Measurements from ENCODE around the gene IQSEC2. TPM values are rescaled to one million over a fixed set of nuclear protein-coding genes. Genes with fewer than 3 reads are reported as not detected.

The IQSEC2 gene
- total RNA-seq, 2 donors from 2014 or later = 1.9 TPM

DNA sequence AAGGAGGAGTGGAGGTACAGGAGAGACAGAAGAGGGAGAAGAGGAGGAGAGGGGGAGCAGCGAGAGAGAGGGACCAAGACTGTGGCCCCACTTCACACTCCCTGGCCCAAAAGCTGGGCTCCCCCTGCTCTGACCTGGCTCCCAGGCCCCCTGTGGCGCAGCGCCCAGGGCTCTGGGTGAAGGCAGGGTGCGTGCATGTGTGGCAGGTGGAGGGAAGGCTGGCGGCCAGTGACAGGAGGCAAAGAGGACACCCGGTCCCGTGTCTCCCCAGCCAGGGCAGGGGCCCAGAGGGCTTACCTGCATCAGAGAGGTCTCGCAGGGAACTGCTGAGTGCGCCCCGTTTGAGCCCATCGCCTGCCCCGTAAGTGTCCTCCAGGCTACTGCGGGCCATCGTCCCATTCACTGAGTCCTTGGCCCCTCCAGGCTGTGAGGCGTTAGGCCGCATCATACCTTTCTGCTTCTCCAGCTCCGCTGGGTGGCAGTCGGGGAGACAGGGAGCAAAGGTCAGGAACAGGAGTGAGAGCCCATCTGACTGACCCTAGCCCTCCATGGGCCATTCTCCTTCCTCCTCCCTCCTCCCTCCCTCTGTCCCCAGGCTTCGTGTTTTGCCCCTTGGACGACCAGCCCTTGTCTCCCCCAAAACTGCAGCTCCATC, 45.2 kb downstream of the IQSEC2 start:
- no peak overlapping the region for H3K27ac Mint-ChIP-seq
- ATAC-seq = no peak
- no peak for DNase-seq
- no peak overlapping the region for H3K4me3 Mint-ChIP-seq
- H3K27me3 Mint-ChIP-seq = no peaks in the 10 kb centered on the region
- H3K9me3 ChIP-seq (ENCODE audit: control insufficient read depth, low read length, poor library complexity, severe bottlenecking) = no peaks in the 10 kb centered on the region
- H3K4me1 Mint-ChIP-seq = peaks cover 5% of the 10 kb centered on the region
- no peaks in the 10 kb centered on the region for H3K36me3 Mint-ChIP-seq (ENCODE audit: low read depth)

DNA sequence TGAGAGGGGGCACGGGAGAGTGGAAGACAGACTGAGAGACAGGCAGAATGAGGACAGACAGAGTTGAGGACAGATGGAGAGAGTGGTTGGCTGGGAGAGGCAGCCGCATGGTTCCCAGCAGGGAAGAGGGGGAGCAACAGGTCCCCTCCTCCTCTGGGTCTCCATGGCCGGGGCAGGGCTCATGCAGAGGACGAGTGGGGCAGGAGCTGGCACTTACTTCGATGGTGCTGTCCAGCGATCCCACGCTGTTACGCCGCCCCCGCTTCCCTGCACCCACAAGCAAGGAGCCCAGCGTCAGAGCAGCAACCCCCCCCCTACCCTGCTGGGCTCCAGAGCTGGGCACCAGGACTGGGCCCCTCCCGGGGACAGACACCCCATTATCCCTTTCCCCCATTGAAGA, 45.8 kb downstream of the IQSEC2 start:
- no peaks in the 10 kb centered on the region for H3K36me3 Mint-ChIP-seq (ENCODE audit: low read depth)
- no peaks in the 10 kb centered on the region for H3K9me3 ChIP-seq (ENCODE audit: control insufficient read depth, low read length, poor library complexity, severe bottlenecking)
- H3K4me3 Mint-ChIP-seq = no peak overlapping the region
- DNase-seq = no peak
- H3K4me1 Mint-ChIP-seq = peaks cover 5% of the 10 kb centered on the region
- H3K27ac Mint-ChIP-seq = no peak overlapping the region
- H3K27me3 Mint-ChIP-seq = no peaks in the 10 kb centered on the region
- ATAC-seq = no peak

DNA sequence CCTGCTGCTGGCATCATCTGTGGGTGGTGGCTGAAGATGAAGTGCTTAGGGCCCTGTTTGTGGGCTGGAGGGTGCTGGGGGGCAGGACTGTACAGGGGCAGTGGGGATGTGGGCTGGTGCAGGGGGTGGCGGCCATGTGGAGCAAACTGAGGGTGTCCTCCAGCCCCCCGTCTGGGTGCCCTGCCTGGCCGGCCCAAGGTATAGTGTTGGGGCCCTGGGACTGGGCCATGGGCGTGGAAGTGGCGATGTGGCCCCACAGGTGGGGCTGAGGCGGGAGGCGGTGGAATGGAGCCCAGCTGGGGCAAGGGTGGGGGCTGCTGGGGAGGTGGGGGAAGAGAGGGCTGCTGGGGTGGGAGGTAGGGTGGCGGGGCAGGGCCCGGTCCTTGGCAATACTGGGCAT, 46.9 kb downstream of the IQSEC2 start:
- no peak for DNase-seq
- H3K27ac Mint-ChIP-seq = no peak overlapping the region

DNA sequence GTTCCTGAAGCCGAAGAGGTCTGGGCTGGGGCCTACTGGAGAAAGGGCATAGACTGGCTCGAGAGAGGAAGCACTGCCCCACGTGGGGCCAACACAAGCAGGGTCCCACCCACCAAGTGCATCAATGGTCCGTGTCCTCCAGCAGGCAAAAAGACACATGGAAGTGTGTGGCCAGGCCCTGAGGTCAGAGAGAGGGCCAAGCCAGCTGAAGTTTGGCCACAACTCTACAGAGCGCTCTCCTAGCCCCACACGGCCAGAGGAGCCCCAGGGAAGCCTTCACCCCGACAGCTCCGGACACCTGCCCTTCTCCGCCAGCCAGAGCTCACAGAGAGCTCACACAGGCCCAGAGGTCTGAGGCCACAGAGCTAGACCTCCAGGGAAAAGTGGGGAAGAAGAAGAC, 47.8 kb downstream of the IQSEC2 start:
- no peak for ATAC-seq
- Mint-ChIP-seq H3K27ac (no peak overlapping the region), H3K4me3 (no peak overlapping the region), H3K4me1 (peaks cover under 1% of the 10 kb centered on the region), H3K27me3 (no peaks in the 10 kb centered on the region), H3K36me3 (ENCODE audit: low read depth) (no peaks in the 10 kb centered on the region)
- no peak for DNase-seq
- no peaks in the 10 kb centered on the region for H3K9me3 ChIP-seq (ENCODE audit: control insufficient read depth, low read length, poor library complexity, severe bottlenecking)

More for the DNA sequence above, 46.9 kb downstream of the IQSEC2 start:
- H3K9me3 ChIP-seq (ENCODE audit: control insufficient read depth, low read length, poor library complexity, severe bottlenecking) = no peaks in the 10 kb centered on the region
- peaks cover 5% of the 10 kb centered on the region for H3K4me1 Mint-ChIP-seq
- H3K27me3 Mint-ChIP-seq = no peaks in the 10 kb centered on the region
- H3K4me3 Mint-ChIP-seq = no peak overlapping the region
- no peak for ATAC-seq
- no peaks in the 10 kb centered on the region for H3K36me3 Mint-ChIP-seq (ENCODE audit: low read depth)

DNA sequence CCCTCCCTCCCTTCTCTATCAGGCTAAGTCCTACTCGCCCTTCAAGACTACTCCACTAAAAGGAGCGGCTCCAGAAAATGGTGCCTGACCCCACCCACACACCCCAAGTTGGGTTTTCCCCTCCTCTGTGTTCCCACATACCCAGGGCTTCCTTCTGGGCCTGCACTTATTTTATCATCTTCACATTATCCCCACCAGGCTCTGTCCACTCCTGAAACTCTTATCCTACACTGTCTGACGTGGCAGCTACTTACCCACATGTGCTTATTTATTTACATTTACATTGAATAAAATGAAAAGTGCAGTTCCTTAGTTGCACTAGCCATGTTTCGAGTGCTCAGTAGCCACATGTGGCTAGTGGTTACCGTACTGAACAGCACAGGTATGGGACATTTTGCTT, 51.3 kb downstream of the IQSEC2 start:
- H3K27me3 Mint-ChIP-seq = no peaks in the 10 kb centered on the region
- no peaks in the 10 kb centered on the region for H3K4me1 Mint-ChIP-seq
- DNase-seq (no peak), ATAC-seq (no peak)
- H3K9me3 ChIP-seq (ENCODE audit: control insufficient read depth, low read length, poor library complexity, severe bottlenecking) = no peaks in the 10 kb centered on the region
- no peaks in the 10 kb centered on the region for H3K36me3 Mint-ChIP-seq (ENCODE audit: low read depth)
- H3K27ac Mint-ChIP-seq = no peak overlapping the region
- H3K4me3 Mint-ChIP-seq = no peak overlapping the region

DNA sequence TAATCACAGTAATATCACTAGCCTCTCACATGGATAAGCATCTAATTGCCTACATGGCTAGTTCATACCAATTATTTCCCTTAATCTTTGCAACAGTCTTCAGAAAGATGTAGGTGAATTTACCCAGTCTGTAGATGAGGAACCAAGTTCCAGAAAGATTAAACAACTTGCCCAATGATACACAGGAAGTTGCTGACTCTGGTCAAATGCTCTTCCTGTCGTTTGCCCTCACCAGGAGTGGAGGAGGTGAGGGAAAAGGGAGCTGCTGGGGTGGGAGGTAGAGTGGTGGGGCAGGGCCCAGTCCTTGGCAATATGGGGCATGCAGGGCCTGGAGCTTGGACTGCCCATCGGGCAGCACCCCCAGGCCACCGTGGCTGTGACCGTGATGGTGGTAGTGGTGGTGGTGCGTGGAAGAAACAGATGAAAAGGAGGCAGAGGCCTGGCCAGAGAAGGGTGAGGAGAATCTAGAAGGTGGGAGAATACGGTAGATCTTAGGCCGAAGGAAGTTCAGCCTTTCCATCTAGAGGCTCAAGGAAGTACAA, 54.1 kb downstream of the IQSEC2 start:
- no peaks in the 10 kb centered on the region for H3K27me3 Mint-ChIP-seq
- DNase-seq = no peak
- no peaks in the 10 kb centered on the region for H3K9me3 ChIP-seq (ENCODE audit: control insufficient read depth, low read length, poor library complexity, severe bottlenecking)
- no peak overlapping the region for H3K27ac Mint-ChIP-seq
- no peak overlapping the region for H3K4me3 Mint-ChIP-seq
- peaks cover 2% of the 10 kb centered on the region for H3K36me3 Mint-ChIP-seq (ENCODE audit: low read depth)
- ATAC-seq = no peak
- peaks cover 14% of the 10 kb centered on the region for H3K4me1 Mint-ChIP-seq

DNA sequence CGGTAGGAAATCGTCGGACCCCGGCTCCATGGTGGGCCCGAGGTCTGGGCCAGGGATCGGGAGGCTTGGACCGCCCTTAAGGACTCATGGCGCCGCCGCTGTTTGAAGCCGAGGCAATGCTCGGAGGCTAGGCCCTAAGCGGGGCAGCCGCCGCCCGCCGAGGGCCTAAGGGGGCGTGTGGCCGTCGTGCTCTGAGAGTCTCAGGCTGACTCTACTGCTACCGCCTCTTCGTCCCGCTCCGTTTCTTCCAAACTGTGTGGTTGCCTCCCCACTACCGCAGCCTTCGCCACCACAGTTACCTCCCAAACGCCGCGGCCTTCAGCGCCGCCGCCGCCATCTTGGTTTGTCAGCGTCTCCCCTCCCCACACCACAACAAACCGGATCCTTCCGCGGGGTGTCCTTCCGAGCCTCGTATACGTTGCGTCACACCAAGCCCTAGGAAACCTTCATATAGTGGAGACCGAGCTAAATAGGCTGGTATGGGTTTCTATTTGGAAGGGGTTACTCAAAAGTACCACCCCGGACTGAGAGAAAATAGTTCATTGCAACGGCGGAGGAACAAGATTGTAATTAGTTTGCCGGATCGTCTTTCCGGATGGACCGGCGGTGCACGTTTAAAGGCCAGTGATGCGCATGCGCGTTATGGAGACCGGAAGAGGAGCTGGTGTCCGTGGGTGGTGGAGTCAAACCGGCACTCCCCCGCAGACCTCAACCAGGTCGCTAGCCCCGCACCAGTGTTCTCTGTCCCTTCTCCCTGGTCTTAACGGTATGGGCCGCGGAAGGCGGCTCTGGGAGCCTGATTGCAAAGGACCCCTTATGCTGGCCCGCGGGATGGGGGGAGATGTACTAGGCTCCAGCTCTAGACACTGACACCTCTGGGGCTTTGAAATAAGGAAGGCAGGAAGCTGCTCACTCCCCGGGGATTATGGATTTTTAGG, 56.3 kb downstream of the IQSEC2 start, which contains the start of gene KDM5C:
Gene KDM5C, minus strand, starts transcription at position 348 of the 938 bp plus-strand sequence. Its CDS starts 318 bp downstream, at position 30.
- H3K4me1 Mint-ChIP-seq = peaks cover 14% of the 10 kb centered on the region
- H3K27ac Mint-ChIP-seq = peak within 1 kb of the TSS; percentile 99
- peak; percentile 79 for ATAC-seq
- DNase-seq = peak; percentile 67 to 74 (median 70)
- H3K9me3 ChIP-seq (ENCODE audit: control insufficient read depth, low read length, poor library complexity, severe bottlenecking) = no peaks in the 10 kb centered on the region
- peaks cover 2% of the 10 kb centered on the region for H3K36me3 Mint-ChIP-seq (ENCODE audit: low read depth)
- no peaks in the 10 kb centered on the region for H3K27me3 Mint-ChIP-seq
- H3K4me3 Mint-ChIP-seq = peak within 1 kb of the TSS; percentile 94

DNA sequence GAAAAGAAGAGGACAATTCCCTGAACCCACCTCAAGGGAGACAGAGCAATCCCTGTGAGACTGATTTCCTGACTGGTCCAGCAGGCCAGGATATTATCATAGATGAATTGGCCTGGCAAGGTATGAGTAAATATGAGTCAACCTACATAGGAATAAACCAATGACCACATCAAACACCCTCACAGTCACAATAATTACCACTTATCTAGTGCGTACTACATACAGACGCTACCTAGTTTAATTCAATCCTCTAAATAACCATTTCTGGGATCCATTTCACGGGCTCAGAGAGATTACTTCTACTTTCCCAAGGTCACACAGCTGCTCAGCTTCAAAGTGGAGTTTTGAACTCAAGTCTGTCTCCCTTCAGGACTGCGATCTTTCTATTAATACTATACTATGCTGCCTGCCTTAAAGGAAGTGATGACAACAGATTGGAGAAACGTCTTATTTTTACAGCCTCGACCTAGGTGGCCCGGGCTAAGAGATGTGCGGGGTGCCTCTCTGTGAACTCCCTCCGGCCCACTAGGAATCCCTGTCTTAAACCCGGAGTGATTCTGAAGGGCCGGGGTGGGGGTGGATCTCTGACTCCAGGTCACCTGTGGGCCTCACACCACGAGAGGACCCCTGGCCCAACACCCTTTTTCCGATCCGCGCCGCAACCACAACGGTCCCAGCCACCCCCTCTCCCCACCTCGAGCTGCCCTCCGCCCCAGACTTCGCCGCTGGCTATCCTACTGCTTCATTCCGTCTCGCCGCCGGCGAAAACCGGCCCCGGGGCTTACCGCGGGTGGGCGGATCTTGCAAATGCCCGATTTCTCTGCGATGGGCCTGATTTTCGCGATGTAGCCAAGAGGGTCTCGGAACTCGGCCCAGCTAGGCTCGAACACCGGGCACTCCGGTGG, 57.2 kb downstream of the IQSEC2 start:
- DNase-seq = no peak
- peak; percentile 59 for ATAC-seq
- peak overlapping the region; percentile 99 for H3K27ac Mint-ChIP-seq
- H3K36me3 Mint-ChIP-seq (ENCODE audit: low read depth) = peaks cover 2% of the 10 kb centered on the region
- no peaks in the 10 kb centered on the region for H3K27me3 Mint-ChIP-seq
- no peaks in the 10 kb centered on the region for H3K9me3 ChIP-seq (ENCODE audit: control insufficient read depth, low read length, poor library complexity, severe bottlenecking)
- peaks cover 14% of the 10 kb centered on the region for H3K4me1 Mint-ChIP-seq
- H3K4me3 Mint-ChIP-seq = peak overlapping the region; percentile 94

DNA sequence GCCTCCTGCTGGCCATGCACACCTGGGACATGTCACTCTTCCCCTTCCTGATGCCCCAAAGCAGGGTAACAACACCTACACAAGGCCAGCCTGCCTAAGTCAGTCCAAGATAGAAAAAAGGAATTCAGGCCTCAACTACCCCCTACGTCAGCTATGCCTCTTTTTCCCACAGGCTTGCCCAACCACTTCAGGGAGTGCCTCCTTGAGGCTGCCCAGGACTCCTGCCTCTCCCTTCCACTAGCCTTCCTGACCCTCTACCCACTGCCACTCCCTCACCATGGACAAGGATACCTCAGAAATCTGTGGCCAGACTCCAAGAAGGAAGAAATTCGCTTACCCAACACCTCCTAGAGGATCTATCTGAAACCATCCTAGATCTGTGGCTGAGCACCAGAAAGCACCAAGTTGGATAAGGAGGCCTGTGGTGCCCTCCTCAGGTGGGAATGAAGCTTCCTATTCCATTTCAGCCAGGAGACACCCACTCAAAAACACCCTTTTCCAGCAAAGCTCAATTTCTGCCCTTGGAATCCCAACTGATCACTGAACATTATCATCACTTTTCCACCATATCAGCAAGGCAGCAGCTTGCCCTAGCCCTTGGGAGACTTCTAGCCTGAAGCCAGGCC, 58.2 kb downstream of the IQSEC2 start:
- no peak for DNase-seq
- ATAC-seq = no peak
- peak overlapping the region; percentile 94 for H3K4me3 Mint-ChIP-seq
- no peaks in the 10 kb centered on the region for H3K27me3 Mint-ChIP-seq
- peak overlapping the region; percentile 99 for H3K27ac Mint-ChIP-seq
- H3K36me3 Mint-ChIP-seq (ENCODE audit: low read depth) = peaks cover 2% of the 10 kb centered on the region
- H3K4me1 Mint-ChIP-seq = peaks cover 14% of the 10 kb centered on the region
- H3K9me3 ChIP-seq (ENCODE audit: control insufficient read depth, low read length, poor library complexity, severe bottlenecking) = no peaks in the 10 kb centered on the region

Other genes with a start within 250 kb of the IQSEC2 start
- not detected for gene GPR173, start 232.8 kb downstream of the IQSEC2 start, total RNA-seq
- 100 to 1,000 TPM; 201 to 218 TPM for gene TSPYL2, start 199.2 kb downstream of the IQSEC2 start, total RNA-seq
- 10 to 100 TPM in 1 of 2 donors, 1 to 10 TPM in 1; 9.8 to 10.1 TPM for gene KANTR, start 187.4 kb downstream of the IQSEC2 start, total RNA-seq
- gene KDM5C, start 56.4 kb downstream of the IQSEC2 start, total RNA-seq = 100 to 1,000 TPM; 208 to 211 TPM
- gene SMC1A, start 141.1 kb upstream of the IQSEC2 start, total RNA-seq = 10 to 100 TPM; 43.4 to 47.6 TPM
- 1 to 10 TPM; 1.5 to 1.6 TPM for gene RIBC1, start 141.3 kb upstream of the IQSEC2 start, total RNA-seq
- gene HSD17B10, start 152.8 kb upstream of the IQSEC2 start, total RNA-seq = 10 to 100 TPM; 41.0 to 43.4 TPM